B cell (primary cell): ENCODE results near the gene RCOR3. TPM values are rescaled to one million over a fixed set of nuclear protein-coding genes. Genes with fewer than 3 reads are reported as not detected.

Source experiments
- ATAC-seq: fragments of 200-7000 bp; cut with Tn5 transposase; one replicate; pipeline ENCODE4 v1.10.0; 2021; ENCODE audit warnings: low read depth, mild to moderate bottlenecking, moderate number of reproducible peaks, moderate library complexity
- CTCF ChIA-PET: fragments of 350-600 bp; sonication (Branson Sonifier 250); formaldehyde crosslinking; loops from one replicate; lab custom pipeline; 2021; ENCODE audit warnings: antibody characterized with exemption, inconsistent platforms; lab: Charles Lee
- POLR2A ChIA-PET: fragments of 350-600 bp; sonication (Branson Sonifier 250); formaldehyde crosslinking; loops from one replicate; lab custom pipeline; 2021; ENCODE audit warnings: antibody characterized with exemption; lab: Charles Lee
- DNase-seq: peaks from one replicate; pipeline ENCODE4 v3.0.0; 2013
- H2AFZ ChIP-seq: 2 replicates; pipeline ENCODE4 v1.6.1; 2012; ENCODE audit warnings: mild to moderate bottlenecking, low read depth, low read length; ENCODE audit not compliant: insufficient read depth, poor library complexity, severe bottlenecking
- H3K27ac ChIP-seq, 2 donors: 1 replicate in 1 of 2; 2 replicates in 1 of 2; pipeline ENCODE4 v1.5.1; 2012 to 2013; ENCODE audit warnings: low read length in 2 of 2, mild to moderate bottlenecking in 2 of 2, moderate library complexity in 1 of 2
- H3K27me3 ChIP-seq, 4 experiments: fragments of 200-600 bp in 1 of 4; sonication (generic) in 1 of 4; replicated peaks in 1 of 4; 1 replicate in 2 of 4; 2 replicates in 2 of 4; pipeline versions ENCODE4 v1.6.1 to v1.7.0; 2013 to 2016; ENCODE audit warnings: low read length in 3 of 4, mild to moderate bottlenecking in 2 of 4, mixed read lengths in 1 of 4, moderate library complexity in 1 of 4; ENCODE audit not compliant: insufficient read depth in 4 of 4, control insufficient read depth in 3 of 4; ENCODE audit errors: control extremely low read depth in 1 of 4
- H3K36me3 ChIP-seq, 2 experiments: replicated peaks in 1 of 2; 1 replicate in 1 of 2; 2 replicates in 1 of 2; pipeline versions ENCODE4 v1.6.1 to v1.7.1; 2013; ENCODE audit warnings: low read length in 1 of 2; ENCODE audit not compliant: insufficient read depth in 2 of 2, control insufficient read depth in 1 of 2; ENCODE audit errors: control extremely low read depth in 1 of 2, extremely low read depth in 1 of 2
- H3K4me1 ChIP-seq, 2 donors: fragments of 200-600 bp in 1 of 2; sonication (generic) in 1 of 2; 1 replicate in 1 of 2; 2 replicates in 1 of 2; pipeline versions ENCODE4 v1.5.1 to v1.6.1; 2013 to 2017; ENCODE audit warnings: low read length in 2 of 2; ENCODE audit not compliant: control insufficient read depth in 2 of 2, insufficient read depth in 2 of 2
- H3K4me2 ChIP-seq: replicated peaks from 2 replicates; pipeline ENCODE3; 2012; ENCODE audit warnings: mild to moderate bottlenecking, low read depth, low read length; ENCODE audit not compliant: poor library complexity, severe bottlenecking
- H3K4me3 ChIP-seq, 5 experiments: fragments of 200-600 bp in 1 of 5; sonication (generic) in 1 of 5; 1 replicate in 3 of 5; 2 replicates in 2 of 5; pipeline versions ENCODE4 v1.5.1 to v1.7.0; 2011 to 2016; ENCODE audit warnings: low read length in 4 of 5, mild to moderate bottlenecking in 4 of 5, low read depth in 2 of 5, control low read depth in 1 of 5, moderate library complexity in 1 of 5; ENCODE audit not compliant: insufficient read depth in 1 of 5; ENCODE audit errors: control extremely low read depth in 1 of 5, extremely low read depth in 1 of 5
- H3K79me2 ChIP-seq: fragments of 200-600 bp; sonication (generic); one replicate; pipeline ENCODE4 v1.6.0; 2016; ENCODE audit warnings: low read length; ENCODE audit not compliant: control insufficient read depth, insufficient read depth
- H3K9ac ChIP-seq: fragments of 200-600 bp; sonication (generic); 2 replicates; pipeline ENCODE4 v1.6.1; 2017; ENCODE audit warnings: mild to moderate bottlenecking, low read length, moderate library complexity
- H3K9me3 ChIP-seq, 3 donors: one replicate each; pipeline versions ENCODE4 v1.6.1 to v1.7.1; 2013; ENCODE audit warnings: low read length in 2 of 3; ENCODE audit not compliant: control insufficient read depth in 2 of 3, insufficient read depth in 1 of 3; ENCODE audit errors: control extremely low read depth in 1 of 3
- H4K20me1 ChIP-seq: 2 replicates; pipeline ENCODE4 v1.6.0; 2012; ENCODE audit warnings: mild to moderate bottlenecking, low read length; ENCODE audit not compliant: insufficient read depth, control insufficient read depth, poor library complexity, severe bottlenecking
- H3K27ac Mint-ChIP-seq: one replicate; pipeline ENCODE4 v1.8.0; 2021; ENCODE audit warnings: mixed read lengths
- H3K27me3 Mint-ChIP-seq: one replicate; pipeline ENCODE4 v1.8.0; 2021; ENCODE audit warnings: mixed read lengths
- H3K4me1 Mint-ChIP-seq: one replicate; pipeline ENCODE4 v1.8.0; 2021; ENCODE audit warnings: mixed read lengths
- H3K4me3 Mint-ChIP-seq: one replicate; pipeline ENCODE4 v1.8.0; 2021; ENCODE audit warnings: mixed read lengths
- H3K9me3 Mint-ChIP-seq: one replicate; pipeline ENCODE4 v1.8.0; 2022; ENCODE audit warnings: mixed read lengths; ENCODE audit not compliant: insufficient read depth
- EZH2 ChIP-seq: IDR thresholded peaks from 2 replicates; pipeline ENCODE4 v1.6.1; 2012; ENCODE audit warnings: borderline replicate concordance, low read depth, mild to moderate bottlenecking, moderate library complexity, low read length; ENCODE audit not compliant: insufficient read depth, poor library complexity, severe bottlenecking
- WGBS: methylation state at CpG from one replicate; pipeline ENCODE4 v1.1.5; 2013; ENCODE audit warnings: missing lambda C conversion rate; ENCODE audit not compliant: insufficient coverage; 5-methylcytosine and 5-hydroxymethylcytosine counted together
- intact Hi-C: fragments of 100-400 bp; cut with micrococcal nuclease; formaldehyde crosslinking; loops from one replicate; pipeline ENCODE4 v1.10.0; 2022
- polyA plus RNA-seq: library from polyadenylated mRNA; depleted of rRNA; stranded (reverse); fragments of >200 nt; gene quantifications from 2 replicates; pipeline ENCODE4 v1.2.3, GENCODE V29; 2012
- total RNA-seq, 2 donors: library from RNA; stranded (reverse); fragments of 120-200 nt in 1 of 2; gene quantifications; 1 replicate in 1 of 2; 2 replicates in 1 of 2; pipeline versions ENCODE4 v1.2.3 to v1.2.4, GENCODE V29; 2013 to 2022
- TF ChIP-seq, protein P1 (sequence below): fragments of 200-600 bp; IDR thresholded peaks from one replicate; pipeline ENCODE4 v1.8.0; 2022; ENCODE audit warnings: antibody characterized with exemption, mild to moderate bottlenecking

RCOR3 gene
- total and polyA plus RNA-seq, 2 donors (not counting 1 experiment from before 2014, with no cell fraction given), result 42.7 to 120 TPM

GRCh38 chr1:211338224-211338620 is 79.1 kb downstream of the RCOR3 start:
- Histone ChIP-seq H3K4me2 (peak overlapping the region; percentile 80), H3K9me3 (no peaks in the 10 kb centered on the region), H4K20me1 (peaks cover 53% of the 10 kb centered on the region), H3K9ac (peak overlapping the region; percentile 30), H3K27ac (peak overlapping the region; percentile 90 to 92), H3K27me3 (no peaks in the 10 kb centered on the region), H3K79me2 (peaks cover 100% of the 10 kb centered on the region), H2AFZ (no peak overlapping the region), H3K4me1 (peaks cover 97 to 98% of the 10 kb centered on the region in 2 donors), H3K4me3 (no peak overlapping the region), H3K36me3 (peaks cover 0 to 38% of the 10 kb centered on the region in 2 experiments)
- WGBS, result 100% methylated on average over 1 of the region's 4 CpGs
- peak overlapping the region; percentile 62 for H3K4me3 Mint-ChIP-seq
- peak overlapping the region; percentile 84 for H3K27ac Mint-ChIP-seq
- ChIA-PET CTCF (interaction anchor here (0.6 to 18.7 kb wide), 3 partner anchors 11 to 138 kb away, joined by 3 to 333 read pairs (median 3); partner anchors contain the start of gene TRAF5), POLR2A (interaction anchor here (1.1 kb wide), 1 partner anchor 11 kb away, joined by 4 read pairs; no protein-coding TSS in a partner anchor)
- DNase-seq (no peak), ATAC-seq (no peak)
- no peak for TF ChIP-seq EZH2
- TF ChIP-seq, protein P1, sequence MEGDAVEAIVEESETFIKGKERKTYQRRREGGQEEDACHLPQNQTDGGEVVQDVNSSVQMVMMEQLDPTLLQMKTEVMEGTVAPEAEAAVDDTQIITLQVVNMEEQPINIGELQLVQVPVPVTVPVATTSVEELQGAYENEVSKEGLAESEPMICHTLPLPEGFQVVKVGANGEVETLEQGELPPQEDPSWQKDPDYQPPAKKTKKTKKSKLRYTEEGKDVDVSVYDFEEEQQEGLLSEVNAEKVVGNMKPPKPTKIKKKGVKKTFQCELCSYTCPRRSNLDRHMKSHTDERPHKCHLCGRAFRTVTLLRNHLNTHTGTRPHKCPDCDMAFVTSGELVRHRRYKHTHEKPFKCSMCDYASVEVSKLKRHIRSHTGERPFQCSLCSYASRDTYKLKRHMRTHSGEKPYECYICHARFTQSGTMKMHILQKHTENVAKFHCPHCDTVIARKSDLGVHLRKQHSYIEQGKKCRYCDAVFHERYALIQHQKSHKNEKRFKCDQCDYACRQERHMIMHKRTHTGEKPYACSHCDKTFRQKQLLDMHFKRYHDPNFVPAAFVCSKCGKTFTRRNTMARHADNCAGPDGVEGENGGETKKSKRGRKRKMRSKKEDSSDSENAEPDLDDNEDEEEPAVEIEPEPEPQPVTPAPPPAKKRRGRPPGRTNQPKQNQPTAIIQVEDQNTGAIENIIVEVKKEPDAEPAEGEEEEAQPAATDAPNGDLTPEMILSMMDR, result no peak
- intact Hi-C loops, result loop anchor here (2.0 to 10.0 kb wide), 2 partner anchors 45 to 993 kb away; no protein-coding TSS in a partner anchor
- H3K9me3 Mint-ChIP-seq, result no peaks in the 10 kb centered on the region
- H3K27me3 Mint-ChIP-seq, result no peaks in the 10 kb centered on the region
- H3K4me1 Mint-ChIP-seq, result peaks cover 90% of the 10 kb centered on the region

GRCh38 chr1:211339631-211340041 is 80.5 kb downstream of the RCOR3 start:
- Histone ChIP-seq H3K4me2 (peak overlapping the region; percentile 80), H3K79me2 (peaks cover 100% of the 10 kb centered on the region), H3K36me3 (peaks cover 0 to 43% of the 10 kb centered on the region in 2 experiments), H3K9ac (peak overlapping the region; percentile 12), H3K9me3 (no peaks in the 10 kb centered on the region), H2AFZ (no peak overlapping the region), H4K20me1 (peaks cover 67% of the 10 kb centered on the region), H3K27ac (peak overlapping the region; percentile 90 to 92), H3K4me3 (peak overlapping the region in 1 of 5 experiments; percentile 2), H3K27me3 (no peaks in the 10 kb centered on the region), H3K4me1 (peaks cover 97 to 98% of the 10 kb centered on the region in 2 donors)
- no peaks in the 10 kb centered on the region for H3K9me3 Mint-ChIP-seq
- H3K4me3 Mint-ChIP-seq, result peak overlapping the region; percentile 70
- peak overlapping the region; percentile 84 for H3K27ac Mint-ChIP-seq
- ATAC-seq (peak; percentile 37), DNase-seq (peak; percentile 49)
- H3K27me3 Mint-ChIP-seq, result no peaks in the 10 kb centered on the region
- ChIA-PET CTCF (interaction anchor here (1.0 to 18.7 kb wide), 4 partner anchors 11 to 137 kb away, joined by 3 to 333 read pairs (median 12); partner anchors contain the start of gene TRAF5), POLR2A (interaction anchor here (1.3 kb wide), 1 partner anchor 13 kb away, joined by 4 read pairs; no protein-coding TSS in a partner anchor)
- TF ChIP-seq EZH2, result no peak
- TF ChIP-seq, protein P1, result no peak
- peaks cover 93% of the 10 kb centered on the region for H3K4me1 Mint-ChIP-seq
- 23% methylated on average over 5 of the region's 6 CpGs for WGBS
- intact Hi-C loops, result loop anchor here (2.0 to 10.0 kb wide), 2 partner anchors 43 to 995 kb away; no protein-coding TSS in a partner anchor
